Stimulated activated CD4-positive, alpha-beta T cell treated with anti-CD3 and anti-CD28 coated beads, Interleukin-15, amount 100 ng/mL, for 48 hours (primary cell): ENCODE measurements around the gene KLHL22.
"Not testable (repeated sequence)": the region's sequence is repeated elsewhere in the genome, so short reads cannot be mapped to it uniquely, and the experiment has no call there.

Experiments
- DNase-seq, 2 donors: peaks; one replicate each; pipeline ENCODE4 v3.0.0-alpha.2; 2020; ENCODE audit warnings: low read depth in 2 of 2

KLHL22 gene

GRCh38 chr22:20494978-20495860, at the start of gene KLHL22:
Gene KLHL22 (minus strand): TSS chr22:20495795. CDS start chr22:20489211, 6,584 bp downstream.
- DNase-seq: no peak

GRCh38 chr22:20545318-20545634, 49.7 kb upstream of the KLHL22 start:
- DNase-seq: not testable (repeated sequence)

- DNase-seq: no peak
Observed at GRCh38 chr22:20542736-20543135, 47.1 kb upstream of the KLHL22 start.

- no peak for DNase-seq
Observed at GRCh38 chr22:20542055-20542454, 46.5 kb upstream of the KLHL22 start.

- not testable (repeated sequence) for DNase-seq
Observed at GRCh38 chr22:20538875-20539274, 43.3 kb upstream of the KLHL22 start.

GRCh38 chr22:20537983-20538382, 42.4 kb upstream of the KLHL22 start:
- DNase-seq: no peak

GRCh38 chr22:20537325-20537756, 41.7 kb upstream of the KLHL22 start:
- no peak for DNase-seq

- no peak for DNase-seq
Observed at GRCh38 chr22:20536590-20537324, 41.2 kb upstream of the KLHL22 start.

GRCh38 chr22:20533879-20534265, 38.3 kb upstream of the KLHL22 start:
- no peak for DNase-seq

GRCh38 chr22:20533095-20533878, 37.7 kb upstream of the KLHL22 start:
- no peak for DNase-seq

- DNase-seq: no peak
Observed at GRCh38 chr22:20532256-20532993, 36.8 kb upstream of the KLHL22 start.

GRCh38 chr22:20531404-20532201, 36.0 kb upstream of the KLHL22 start:
- no peak for DNase-seq

- DNase-seq: no peak
Observed at GRCh38 chr22:20531154-20531403, 35.5 kb upstream of the KLHL22 start.

- DNase-seq: no peak
Observed at GRCh38 chr22:20530368-20531153, 35.0 kb upstream of the KLHL22 start.

- no peak for DNase-seq
Observed at GRCh38 chr22:20528405-20528978, 32.9 kb upstream of the KLHL22 start.

GRCh38 chr22:20526628-20527355, 31.2 kb upstream of the KLHL22 start:
- DNase-seq: no peak

GRCh38 chr22:20526305-20526627, 30.7 kb upstream of the KLHL22 start:
- DNase-seq: no peak

- no peak for DNase-seq
Observed at GRCh38 chr22:20525048-20525447, 29.5 kb upstream of the KLHL22 start.

- DNase-seq: no peak
Observed at GRCh38 chr22:20524004-20524481, 28.4 kb upstream of the KLHL22 start.
